ENCODE measurements around the gene POLR2A. TPM values are rescaled to one million over a fixed set of nuclear protein-coding genes. Genes with fewer than 3 reads are reported as not detected.

POLR2A gene
- total and polyA plus RNA-seq, 2 donors (not counting 3 experiments of a cell fraction or from before 2014, with no cell fraction given): 45.9 to 145 TPM

- Histone ChIP-seq H3K79me2 (ENCODE audit: control insufficient read depth, insufficient read depth, low read length) (peaks cover 73% of the 10 kb centered on the region), H3K9ac (replicated peaks; ENCODE audit: extremely low read depth, insufficient read depth, low read length) (no peak overlapping the region), H3K9me1 (replicated peaks; ENCODE audit: control insufficient read depth, extremely low read depth, insufficient read depth, low read length) (no peaks in the 10 kb centered on the region), H3K36me3 (ENCODE audit: control insufficient read depth in 2 of 2, extremely low read depth in 1 of 2, insufficient read depth in 2 of 2, low read length in 2 of 2) (peaks cover 13 to 16% of the 10 kb centered on the region in 2 experiments), H3K4me1 (ENCODE audit: control insufficient read depth, extremely low read depth, insufficient read depth, low read length) (peaks cover 27% of the 10 kb centered on the region), H3K27ac (ENCODE audit: insufficient read depth, low read depth, low read length) (no peak overlapping the region), H2AFZ (ENCODE audit: low read depth, low read length) (no peak overlapping the region), H3K27me3 (ENCODE audit: control insufficient read depth in 2 of 2, insufficient read depth in 2 of 2, low read length in 2 of 2) (no peaks in the 10 kb centered on the region), H3K9me3 (replicated peaks; ENCODE audit: control insufficient read depth, insufficient read depth, low read length) (no peaks in the 10 kb centered on the region), H3K4me3 (replicated peaks in 1 of 3; ENCODE audit: insufficient read depth in 1 of 3, low read depth in 1 of 3, low read length in 3 of 3) (no peak overlapping the region), H4K20me1 (replicated peaks; ENCODE audit: control insufficient read depth, extremely low read depth, insufficient read depth, low read length) (peaks cover 4% of the 10 kb centered on the region), H3K4me2 (ENCODE audit: insufficient read depth, low read length) (no peak overlapping the region)
- CTCF ChIA-PET: interaction anchor here (1.3 kb wide), 1 partner anchor 67 kb away, joined by 6 read pairs; no protein-coding TSS in a partner anchor
- no TSS peak for BruUV-seq (replicated peaks)
- POLR2A ChIA-PET: no interaction called here
- DNase-seq (ENCODE audit: low read depth, low spot score) (no peak), FAIRE-seq (no peak)
- dilution Hi-C loops (cut with MboI; ENCODE audit: extremely low pct_ligation_motif_present, low sequenced_read_pairs): no loop called here
- TF ChIP-seq JUN (IDR thresholded peaks at IDR 0.05; ENCODE audit: borderline replicate concordance, insufficient read depth, insufficient read length, low read depth): no peak
- TF ChIP-seq EZH2 (IDR thresholded peaks at IDR 0.05; ENCODE audit: borderline replicate concordance, low read depth, low read length, severe bottlenecking): no peak
- no peak for TF ChIP-seq POLR2AphosphoS5 (IDR thresholded peaks at IDR 0.05; ENCODE audit: insufficient read depth, low read depth, low read length)
- no peak for TF ChIP-seq MYC (IDR thresholded peaks at IDR 0.05; ENCODE audit: low read depth, low read length)
- no peak for TF ChIP-seq FOS (IDR thresholded peaks at IDR 0.05; ENCODE audit: borderline replicate concordance, insufficient read depth, low read length)
- TF ChIP-seq MAX (IDR thresholded peaks at IDR 0.05; ENCODE audit: insufficient read depth, insufficient read length): no peak
- TF ChIP-seq POLR2A (IDR thresholded peaks at IDR 0.05; ENCODE audit: low read depth, low read length): no peak
- TF ChIP-seq GATA2 (IDR thresholded peaks at IDR 0.05; ENCODE audit: insufficient read depth, insufficient read length, low read depth, low read length): no peak
- TF ChIP-seq CTCF (IDR thresholded peaks at IDR 0.05; ENCODE audit: extremely low read depth in 1 of 2, insufficient read depth in 1 of 2, low read depth in 1 of 2, low read length in 2 of 2): no peak
- intact Hi-C loops (cut with micrococcal nuclease): no loop called here
These were observed 9.8 kb downstream of the POLR2A start for GRCh38 chr17:7493941-7494340.

Data from endothelial cell of umbilical vein (primary cell).